Transverse colon (tissue), 4 donors: ENCODE measurements around the gene ZFHX3. TPM values are rescaled to one million over a fixed set of nuclear protein-coding genes. Genes with fewer than 3 reads are reported as not detected.

Experiments
- DNase-seq: peaks from one replicate; pipeline ENCODE4 v3.0.0-alpha.2; 2019
- H3K27ac ChIP-seq, 4 donors: fragments of 200-600 bp; sonication (generic); 2 replicates each; pipeline ENCODE4 v1.5.1; 2016 to 2018; ENCODE audit warnings: inconsistent platforms in 4 of 4
- H3K27me3 ChIP-seq: fragments of 200-600 bp; sonication (generic); 2 replicates; pipeline ENCODE4 v1.5.1; 2017; ENCODE audit warnings: inconsistent platforms
- H3K36me3 ChIP-seq, 4 donors: fragments of 200-600 bp; sonication (generic); 2 replicates each; pipeline ENCODE4 v1.5.1; 2017 to 2019; ENCODE audit warnings: inconsistent platforms in 4 of 4
- H3K4me1 ChIP-seq, 4 donors: fragments of 200-600 bp; sonication (generic); 2 replicates each; pipeline ENCODE4 v1.5.1; 2017 to 2020; ENCODE audit warnings: inconsistent platforms in 4 of 4
- H3K4me3 ChIP-seq, 4 donors: fragments of 200-600 bp; sonication (generic); 1 replicate in 1 of 4; 2 replicates in 3 of 4; pipeline versions ENCODE4 v1.5.1 to v1.6.1; 2017 to 2019; ENCODE audit warnings: inconsistent platforms in 4 of 4
- H3K9me3 ChIP-seq, 2 donors: fragments of 200-600 bp; sonication (generic); 2 replicates each; pipeline ENCODE4 v1.5.1; 2017 to 2019; ENCODE audit warnings: inconsistent platforms in 2 of 2
- CTCF ChIP-seq, 5 experiments: fragments of 200-600 bp in 3 of 5; fragments of 450-650 bp in 2 of 5; sonication (generic) in 3 of 5; IDR thresholded peaks; 1 replicate in 2 of 5; 2 replicates in 3 of 5; pipeline ENCODE4 v1.5.1; 2016 to 2017; ENCODE audit warnings: antibody characterized with exemption in 5 of 5, inconsistent platforms in 3 of 5, mild to moderate bottlenecking in 2 of 5, moderate library complexity in 1 of 5
- EP300 ChIP-seq: sonication (generic); formaldehyde crosslinking; IDR thresholded peaks from one replicate; pipeline ENCODE4 v1.6.1; 2017; ENCODE audit warnings: antibody characterized with exemption, low read depth
- POLR2A ChIP-seq: fragments of 450-650 bp; IDR thresholded peaks from one replicate; pipeline ENCODE4 v1.6.1; 2016; ENCODE audit warnings: antibody characterized with exemption, mild to moderate bottlenecking, moderate library complexity
- POLR2AphosphoS5 ChIP-seq, 3 donors: sonication (generic); formaldehyde crosslinking; IDR thresholded peaks; one replicate each; pipeline ENCODE4 v1.6.1; 2016; ENCODE audit warnings: antibody characterized with exemption in 3 of 3
- WGBS, 2 donors: methylation state at CpG; one replicate each; pipeline ENCODE4 v1.1.5; 2018; ENCODE audit warnings: low coverage in 1 of 2; 5-methylcytosine and 5-hydroxymethylcytosine counted together
- in situ Hi-C, 4 donors: fragments of 200-750 bp; cut with MboI; loops; one replicate each; pipeline versions ENCODE4 v1.15.0 to v1.15.1; 2017; ENCODE audit warnings: low sequenced_read_pairs in 3 of 4, low pct_ligation_motif_present in 1 of 4, low pct_unique_long_range_greater_than_20kb in 1 of 4
- intact Hi-C: fragments of 100-400 bp; cut with DNase I; formaldehyde crosslinking; loops from one replicate; pipeline ENCODE4 v1.15.1; 2023; ENCODE audit warnings: low total_unique reads
- total RNA-seq, 4 donors: library from RNA; depleted of rRNA; stranded (reverse); fragments of >200 nt; gene quantifications; one replicate each; pipeline ENCODE4 v1.1.0, GENCODE V29; 2016

Gene ZFHX3
- total RNA-seq, 4 donors from 2014 or later: 12.3 to 23.7 (median 15.3) TPM

- WGBS, 2 donors: 35 to 50% methylated on average over 6 to 14 of the region's 14 CpGs
- no peaks in the 10 kb centered on the region for H3K36me3 ChIP-seq
- no peak for DNase-seq
- H3K4me1 ChIP-seq: peaks cover 17 to 74% (median 38%) of the 10 kb centered on the region in 4 donors
- H3K27ac ChIP-seq: peak overlapping the region in 2 of 4 donors; percentile 19 to 35
- intact Hi-C loops (no loop called here), in situ Hi-C loops (loop anchor here in 3 of 4 donors (25.0 kb wide), 2 partner anchors 227 to 402 kb away; no protein-coding TSS in a partner anchor)
- peaks cover 56% of the 10 kb centered on the region for H3K27me3 ChIP-seq
- TF ChIP-seq CTCF (IDR thresholded peaks at IDR 0.05) (no peak), POLR2AphosphoS5 (IDR thresholded peaks at IDR 0.05) (no peak)
- no peak overlapping the region for H3K4me3 ChIP-seq
- no peaks in the 10 kb centered on the region for H3K9me3 ChIP-seq
Observed at GRCh38 chr16:73063854-73064211, 15.9 kb upstream of the ZFHX3 start.

GRCh38 chr16:73062743-73063733 lies 15.1 kb upstream of the ZFHX3 start:
- in situ Hi-C loops (loop anchor here in 3 of 4 donors (25.0 kb wide), 2 partner anchors 226 to 401 kb away; no protein-coding TSS in a partner anchor), intact Hi-C loops (no loop called here)
- DNase-seq: no peak

GRCh38 chr16:73062001-73062616 lies 14.2 kb upstream of the ZFHX3 start:
- Histone ChIP-seq H3K27me3 (peaks cover 56% of the 10 kb centered on the region), H3K27ac (peak overlapping the region in 1 of 4 donors; percentile 24), H3K36me3 (no peaks in the 10 kb centered on the region), H3K4me1 (peaks cover 8 to 57% (median 27%) of the 10 kb centered on the region in 4 donors), H3K4me3 (peak overlapping the region in 1 of 4 donors; percentile 27), H3K9me3 (no peaks in the 10 kb centered on the region)
- in situ Hi-C loops (loop anchor here in 3 of 4 donors (25.0 kb wide), 2 partner anchors 225 to 400 kb away; no protein-coding TSS in a partner anchor), intact Hi-C loops (no loop called here)
- DNase-seq: no peak
- TF ChIP-seq EP300 (no peak), CTCF (IDR thresholded peaks at IDR 0.05) (no peak), POLR2A (no peak), POLR2AphosphoS5 (IDR thresholded peaks at IDR 0.05) (no peak)
- WGBS, 2 donors: 77 to 86% methylated on average over 2 to 3 of the region's 3 CpGs

More at GRCh38 chr16:73062743-73063733, 15.1 kb upstream of the ZFHX3 start:
- Histone ChIP-seq H3K27ac (peak overlapping the region; percentile 13 to 24 (median 17)), H3K9me3 (no peaks in the 10 kb centered on the region), H3K4me1 (peaks cover 9 to 66% (median 30%) of the 10 kb centered on the region in 4 donors), H3K27me3 (peaks cover 56% of the 10 kb centered on the region), H3K36me3 (no peaks in the 10 kb centered on the region), H3K4me3 (peak overlapping the region in 1 of 4 donors; percentile 27)
- TF ChIP-seq CTCF (IDR thresholded peaks at IDR 0.05) (no peak), POLR2A (no peak), POLR2AphosphoS5 (IDR thresholded peaks at IDR 0.05) (no peak), EP300 (no peak)
- 44 to 60% methylated on average over 4 to 55 of the region's 55 CpGs for WGBS, 2 donors
